PFSK-1 (cell line): ENCODE results near the gene GPR17.

Experiments used
- POLR2AphosphoS5 ChIP-seq: IDR thresholded peaks from 2 replicates; pipeline ENCODE4 v1.6.1; 2012; ENCODE audit warnings: low read depth, mild to moderate bottlenecking, control low read depth, low read length, moderate library complexity
- REST ChIP-seq, 2 experiments: IDR thresholded peaks; 2 replicates each; pipeline versions ENCODE4 v1.6.1 to v1.8.0; 2011 to 2012; ENCODE audit warnings: low read depth in 2 of 2, low read length in 2 of 2, control low read depth in 1 of 2, inconsistent platforms in 1 of 2, mild to moderate bottlenecking in 1 of 2, moderate library complexity in 1 of 2; ENCODE audit not compliant: insufficient read depth in 1 of 2
- SIN3A ChIP-seq: IDR thresholded peaks from 2 replicates; pipeline ENCODE4 v1.6.1; 2012; ENCODE audit warnings: mild to moderate bottlenecking, low read length, moderate library complexity, borderline replicate concordance; ENCODE audit not compliant: insufficient read depth
- TAF1 ChIP-seq: IDR thresholded peaks from 2 replicates; pipeline ENCODE4 v1.6.1; 2012; ENCODE audit warnings: low read length, control low read depth, borderline replicate concordance; ENCODE audit not compliant: insufficient read depth

- TF ChIP-seq POLR2AphosphoS5 = no peak
- no peak for TF ChIP-seq REST (IDR thresholded peaks at IDR 0.05; ENCODE audit: insufficient read depth in 1 of 2, low read depth in 2 of 2, low read length in 2 of 2)
- no peak for TF ChIP-seq SIN3A
- TF ChIP-seq TAF1 = no peak
Observed at GRCh38 chr2:127619877-127620705, 25.9 kb upstream of the GPR17 start.
